OCI-LY3 (cell line): ENCODE results near the gene GJA9.
"Not testable (repeated sequence)": the region's sequence is repeated elsewhere in the genome, so short reads cannot be mapped to it uniquely, and the experiment has no call there.

ENCODE experiments used
- H2AFZ ChIP-seq: fragments of 200-600, 300-600 bp; shearing (Covaris generic); 2 replicates; pipeline ENCODE4 v1.6.0; 2014; ENCODE audit warnings: antibody characterized with exemption, low read depth, low read length
- H3K27ac ChIP-seq: fragments of 200-600, 300-600 bp; sonication (generic); 2 replicates; pipeline ENCODE4 v1.5.1; 2014; ENCODE audit warnings: mild to moderate bottlenecking, low read length, moderate library complexity, mixed read lengths
- H3K27me3 ChIP-seq: fragments of 200-600, 300-600 bp; sonication (generic); 2 replicates; pipeline ENCODE4 v1.6.1; 2014; ENCODE audit warnings: low read depth, low read length, mixed read lengths
- H3K36me3 ChIP-seq: fragments of 200-600, 300-600 bp; sonication (generic); replicated peaks from 2 replicates; pipeline ENCODE3; 2014; ENCODE audit warnings: low read depth, low read length, mixed read lengths
- H3K4me1 ChIP-seq: fragments of 300-600, 200-600 bp; sonication (generic); 2 replicates; pipeline ENCODE4 v1.6.1; 2014; ENCODE audit warnings: low read length, mixed read lengths
- H3K4me2 ChIP-seq: fragments of 200-600, 300-600 bp; sonication (generic); 2 replicates; pipeline ENCODE4 v1.6.1; 2014; ENCODE audit warnings: low read length, mixed read lengths
- H3K4me3 ChIP-seq: fragments of 300-600, 200-600 bp; sonication (generic); 2 replicates; pipeline ENCODE4 v1.5.1; 2014; ENCODE audit warnings: antibody characterized with exemption, mild to moderate bottlenecking, low read length, moderate library complexity
- H3K79me2 ChIP-seq: fragments of 300-600, 200-600 bp; shearing (Covaris generic); 2 replicates; pipeline ENCODE4 v1.6.1; 2014; ENCODE audit warnings: mild to moderate bottlenecking, low read length, mixed read lengths
- H3K9ac ChIP-seq: fragments of 300-600, 200-600 bp; shearing (Covaris generic); 2 replicates; pipeline ENCODE4 v1.6.0; 2014; ENCODE audit warnings: mild to moderate bottlenecking, low read length, moderate library complexity
- H3K9me3 ChIP-seq: fragments of 200-600, 300-600 bp; shearing (Covaris generic); 2 replicates; pipeline ENCODE4 v1.6.1; 2014; ENCODE audit warnings: low read length, mixed read lengths; ENCODE audit not compliant: insufficient read depth
- H4K20me1 ChIP-seq: fragments of 200-600, 300-600 bp; sonication (generic); 2 replicates; pipeline ENCODE4 v1.6.1; 2016; ENCODE audit warnings: low read length, mixed read lengths; ENCODE audit not compliant: insufficient read depth
- CTCF ChIP-seq: fragments of 200-600, 300-600 bp; sonication (generic); IDR thresholded peaks from 2 replicates; pipeline ENCODE4 v1.5.1; 2014; ENCODE audit warnings: antibody characterized with exemption, low read length, low read depth
- EZH2phosphoT487 ChIP-seq: fragments of 200-600 bp; shearing (Covaris generic); IDR thresholded peaks from 2 replicates; pipeline ENCODE4 v1.6.1; 2018; ENCODE audit warnings: antibody characterized with exemption, mixed run types, low read depth

The GJA9 gene

DNA sequence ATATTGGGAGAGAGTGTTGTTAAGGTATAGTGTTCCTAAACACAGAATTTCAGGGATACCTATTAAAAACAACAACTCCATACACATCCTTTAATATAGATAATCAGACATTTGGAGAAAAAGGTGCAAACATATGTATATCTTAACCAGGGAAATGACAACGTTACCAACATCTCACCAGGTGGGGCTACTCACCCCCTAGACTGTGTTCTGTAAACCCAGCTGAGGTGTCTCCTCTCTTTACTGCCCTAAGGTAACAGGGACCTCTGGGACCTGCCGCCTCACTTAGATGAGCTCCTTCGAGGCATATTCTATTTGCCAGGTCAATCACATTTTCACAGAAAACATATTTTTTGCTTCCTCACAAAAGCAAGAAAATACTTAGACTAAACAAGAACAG, 35.2 kb downstream of the GJA9 start:
- no peaks in the 10 kb centered on the region for H3K27me3 ChIP-seq
- H3K36me3 ChIP-seq = peaks cover 43% of the 10 kb centered on the region
- H3K79me2 ChIP-seq = peaks cover 76% of the 10 kb centered on the region
- no peak overlapping the region for H3K4me3 ChIP-seq
- no peak overlapping the region for H2AFZ ChIP-seq
- no peak overlapping the region for H3K9ac ChIP-seq
- H3K27ac ChIP-seq = no peak overlapping the region
- no peak overlapping the region for H3K4me2 ChIP-seq
- 0 out of 2 replicates have a peak, but pooled peaks cover 7% of the 10 kb centered on the region for H4K20me1 ChIP-seq
- H3K4me1 ChIP-seq = peaks cover 30% of the 10 kb centered on the region
- no peaks in the 10 kb centered on the region for H3K9me3 ChIP-seq
- TF ChIP-seq CTCF (no peak), EZH2phosphoT487 (no peak)

DNA sequence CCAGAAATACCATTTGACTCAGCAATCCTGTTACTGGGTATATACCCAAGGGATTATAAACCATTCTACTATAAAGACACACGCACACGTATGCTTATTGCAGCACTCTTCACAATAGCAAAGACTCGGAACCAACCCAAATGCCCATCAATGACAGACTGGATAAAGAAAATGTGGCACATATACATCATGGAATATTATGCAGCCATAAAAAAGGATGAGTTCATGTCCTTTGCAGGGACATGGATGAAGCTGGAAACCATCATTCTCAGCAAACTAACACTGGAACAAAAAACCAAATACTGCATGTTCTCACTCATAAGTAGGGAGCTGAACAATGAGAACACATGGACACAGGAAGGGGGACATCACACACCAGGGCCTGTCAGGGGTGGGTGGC, 36.3 kb downstream of the GJA9 start:
- H3K79me2 ChIP-seq = peaks cover 71% of the 10 kb centered on the region
- H4K20me1 ChIP-seq = peaks cover 14% of the 10 kb centered on the region; the same call in 1 of the 2 replicates
- H2AFZ ChIP-seq, H3K4me3 ChIP-seq, H3K27ac ChIP-seq, H3K4me2 ChIP-seq, H3K9ac ChIP-seq, H3K9me3 ChIP-seq, H3K27me3 ChIP-seq: not testable (repeated sequence)
- H3K36me3 ChIP-seq = peaks cover 37% of the 10 kb centered on the region
- peaks cover 22% of the 10 kb centered on the region for H3K4me1 ChIP-seq

DNA sequence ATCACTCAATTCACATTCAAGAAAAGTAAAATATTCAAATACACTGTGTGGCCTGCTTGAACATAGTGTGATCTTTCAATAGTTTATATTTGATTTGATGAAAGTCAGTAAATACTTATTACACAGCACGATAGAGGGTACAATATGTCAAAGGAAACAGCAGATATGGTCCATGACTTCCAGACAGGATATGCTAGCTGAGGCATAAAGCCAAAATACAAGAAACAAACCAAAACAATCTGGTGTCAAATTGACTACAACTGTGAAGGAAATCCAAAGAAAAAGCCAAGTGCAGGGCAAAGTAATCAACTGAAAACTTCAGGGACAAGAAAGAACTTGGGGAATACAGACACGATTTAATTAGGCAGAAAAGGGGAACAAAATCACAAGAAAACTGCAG, 41.1 kb downstream of the GJA9 start:
- H3K27me3 ChIP-seq = no peaks in the 10 kb centered on the region
- no peak overlapping the region for H3K9ac ChIP-seq
- H3K36me3 ChIP-seq = peaks cover 34% of the 10 kb centered on the region
- no peak overlapping the region for H3K4me2 ChIP-seq
- H3K9me3 ChIP-seq = no peaks in the 10 kb centered on the region
- no peaks in the 10 kb centered on the region for H3K4me1 ChIP-seq
- H4K20me1 ChIP-seq = peaks cover 19% of the 10 kb centered on the region; the same call in 1 of the 2 replicates
- no peak overlapping the region for H3K4me3 ChIP-seq
- H3K27ac ChIP-seq = no peak overlapping the region
- TF ChIP-seq CTCF (no peak), EZH2phosphoT487 (no peak)
- no peak overlapping the region for H2AFZ ChIP-seq
- H3K79me2 ChIP-seq = peaks cover 36% of the 10 kb centered on the region

GRCh38 chr1:38839363-38839762, 42.0 kb downstream of the GJA9 start:
- H3K9me3 ChIP-seq = no peaks in the 10 kb centered on the region
- no peak overlapping the region for H2AFZ ChIP-seq
- no peak overlapping the region for H3K4me2 ChIP-seq
- no peak for TF ChIP-seq EZH2phosphoT487
- TF ChIP-seq CTCF = no peak
- H3K27ac ChIP-seq = no peak overlapping the region
- no peak overlapping the region for H3K4me3 ChIP-seq
- H3K79me2 ChIP-seq = peaks cover 27% of the 10 kb centered on the region
- peaks cover 19% of the 10 kb centered on the region; the same call in 1 of the 2 replicates for H4K20me1 ChIP-seq
- peaks cover 32% of the 10 kb centered on the region for H3K36me3 ChIP-seq
- H3K9ac ChIP-seq = no peak overlapping the region
- no peaks in the 10 kb centered on the region for H3K27me3 ChIP-seq
- H3K4me1 ChIP-seq = no peaks in the 10 kb centered on the region

GRCh38 chr1:38836316-38836715, 45.1 kb downstream of the GJA9 start:
- not testable (repeated sequence) for H3K9ac ChIP-seq, H3K9me3 ChIP-seq, H3K27ac ChIP-seq, H2AFZ ChIP-seq, H3K4me2 ChIP-seq, H3K4me1 ChIP-seq, H3K27me3 ChIP-seq, H3K79me2 ChIP-seq, H3K4me3 ChIP-seq
- H4K20me1 ChIP-seq = peaks cover 12% of the 10 kb centered on the region; the same call in 1 of the 2 replicates
- H3K36me3 ChIP-seq = peaks cover 20% of the 10 kb centered on the region
